Stimulated activated memory B cell treated with anti-CD40 and anti-IgM and Interleukin-4, amounts not matched to agents 10 μg/mL and 1 μg/mL and 100 μg/mL, for 72 hours (primary cell): Measurements from ENCODE around the gene ALDH1A3.

ENCODE experiments used
- ATAC-seq: fragments of 150-1000 bp; cut with Tn5 transposase; 2 replicates; pipeline ENCODE4 v1.10.0; 2021
- H3K27ac Mint-ChIP-seq: one replicate; pipeline ENCODE4 v1.8.0; 2022; ENCODE audit warnings: mild to moderate bottlenecking, mixed read lengths
- H3K27me3 Mint-ChIP-seq: one replicate; pipeline ENCODE4 v1.8.0; 2022; ENCODE audit warnings: mixed read lengths
- H3K36me3 Mint-ChIP-seq: one replicate; pipeline ENCODE4 v1.8.0; 2022; ENCODE audit warnings: mixed read lengths
- H3K4me1 Mint-ChIP-seq: one replicate; pipeline ENCODE4 v1.8.0; 2022; ENCODE audit warnings: mixed read lengths
- H3K4me3 Mint-ChIP-seq: one replicate; pipeline ENCODE4 v1.8.0; 2022; ENCODE audit warnings: mild to moderate bottlenecking, moderate library complexity, mixed read lengths
- H3K9me3 Mint-ChIP-seq: one replicate; pipeline ENCODE4 v1.8.0; 2022; ENCODE audit warnings: mixed read lengths

The ALDH1A3 gene

GRCh38 chr15:100919481-100920405 is 40.1 kb downstream of the ALDH1A3 start:
- H3K9me3 Mint-ChIP-seq, result no peaks in the 10 kb centered on the region
- peak overlapping the region; percentile 85 for H3K4me3 Mint-ChIP-seq
- peaks cover 9% of the 10 kb centered on the region for H3K36me3 Mint-ChIP-seq
- peak; percentile 32 for ATAC-seq
- peaks cover 44% of the 10 kb centered on the region for H3K4me1 Mint-ChIP-seq
- peak overlapping the region; percentile 73 for H3K27ac Mint-ChIP-seq
- H3K27me3 Mint-ChIP-seq, result no peaks in the 10 kb centered on the region

- Mint-ChIP-seq H3K4me1 (peaks cover 44% of the 10 kb centered on the region), H3K36me3 (peaks cover 13% of the 10 kb centered on the region), H3K9me3 (no peaks in the 10 kb centered on the region), H3K27ac (peak overlapping the region; percentile 76), H3K4me3 (peak overlapping the region; percentile 85), H3K27me3 (no peaks in the 10 kb centered on the region)
- peak; percentile 52 for ATAC-seq
Measured at GRCh38 chr15:100920516-100921135, 41.0 kb downstream of the ALDH1A3 start.

- Mint-ChIP-seq H3K27ac (peak overlapping the region; percentile 76), H3K36me3 (peaks cover 24% of the 10 kb centered on the region), H3K27me3 (no peaks in the 10 kb centered on the region), H3K4me1 (peaks cover 56% of the 10 kb centered on the region), H3K4me3 (peak overlapping the region; percentile 66), H3K9me3 (no peaks in the 10 kb centered on the region)
- no peak for ATAC-seq
Measured at GRCh38 chr15:100922192-100923040, 42.8 kb downstream of the ALDH1A3 start.

GRCh38 chr15:100923076-100923475 is 43.4 kb downstream of the ALDH1A3 start:
- H3K36me3 Mint-ChIP-seq, result peaks cover 27% of the 10 kb centered on the region
- no peaks in the 10 kb centered on the region for H3K9me3 Mint-ChIP-seq
- H3K27me3 Mint-ChIP-seq, result no peaks in the 10 kb centered on the region
- no peak for ATAC-seq
- H3K27ac Mint-ChIP-seq, result peak overlapping the region; percentile 76
- peaks cover 57% of the 10 kb centered on the region for H3K4me1 Mint-ChIP-seq
- H3K4me3 Mint-ChIP-seq, result peak overlapping the region; percentile 66

- H3K36me3 Mint-ChIP-seq, result peaks cover 35% of the 10 kb centered on the region
- H3K9me3 Mint-ChIP-seq, result no peaks in the 10 kb centered on the region
- no peaks in the 10 kb centered on the region for H3K27me3 Mint-ChIP-seq
- H3K27ac Mint-ChIP-seq, result peak overlapping the region; percentile 76
- H3K4me3 Mint-ChIP-seq, result no peak overlapping the region
- no peak for ATAC-seq
- H3K4me1 Mint-ChIP-seq, result peaks cover 65% of the 10 kb centered on the region
Measured at GRCh38 chr15:100923902-100924301, 44.3 kb downstream of the ALDH1A3 start.

- no peak for ATAC-seq
- H3K9me3 Mint-ChIP-seq, result no peaks in the 10 kb centered on the region
- no peaks in the 10 kb centered on the region for H3K27me3 Mint-ChIP-seq
- H3K4me3 Mint-ChIP-seq, result no peak overlapping the region
- H3K27ac Mint-ChIP-seq, result peak overlapping the region; percentile 76
- peaks cover 40% of the 10 kb centered on the region for H3K36me3 Mint-ChIP-seq
- peaks cover 71% of the 10 kb centered on the region for H3K4me1 Mint-ChIP-seq
Measured at GRCh38 chr15:100924436-100924835, 44.8 kb downstream of the ALDH1A3 start.

- H3K9me3 Mint-ChIP-seq, result no peaks in the 10 kb centered on the region
- H3K4me3 Mint-ChIP-seq, result no peak overlapping the region
- H3K4me1 Mint-ChIP-seq, result peaks cover 74% of the 10 kb centered on the region
- peaks cover 41% of the 10 kb centered on the region for H3K36me3 Mint-ChIP-seq
- no peak for ATAC-seq
- no peak overlapping the region for H3K27ac Mint-ChIP-seq
- no peaks in the 10 kb centered on the region for H3K27me3 Mint-ChIP-seq
Measured at GRCh38 chr15:100925480-100925879, 45.8 kb downstream of the ALDH1A3 start.

- Mint-ChIP-seq H3K27me3 (no peaks in the 10 kb centered on the region), H3K27ac (no peak overlapping the region), H3K36me3 (peaks cover 48% of the 10 kb centered on the region), H3K4me3 (no peak overlapping the region), H3K4me1 (peaks cover 74% of the 10 kb centered on the region), H3K9me3 (no peaks in the 10 kb centered on the region)
- no peak for ATAC-seq
Measured at GRCh38 chr15:100926258-100926657, 46.6 kb downstream of the ALDH1A3 start.

GRCh38 chr15:100926971-100927756 is 47.5 kb downstream of the ALDH1A3 start:
- ATAC-seq, result peak; percentile 84
- Mint-ChIP-seq H3K27me3 (no peaks in the 10 kb centered on the region), H3K4me3 (no peak overlapping the region), H3K9me3 (no peaks in the 10 kb centered on the region), H3K4me1 (peaks cover 74% of the 10 kb centered on the region), H3K27ac (peak overlapping the region; percentile 66), H3K36me3 (peaks cover 55% of the 10 kb centered on the region)

- Mint-ChIP-seq H3K36me3 (peaks cover 68% of the 10 kb centered on the region), H3K27ac (peak overlapping the region; percentile 22), H3K4me1 (peaks cover 74% of the 10 kb centered on the region), H3K27me3 (no peaks in the 10 kb centered on the region), H3K9me3 (no peaks in the 10 kb centered on the region), H3K4me3 (no peak overlapping the region)
- ATAC-seq, result no peak
Measured at GRCh38 chr15:100928632-100929280, 49.1 kb downstream of the ALDH1A3 start.

GRCh38 chr15:100929641-100930042 is 50.0 kb downstream of the ALDH1A3 start:
- Mint-ChIP-seq H3K27me3 (no peaks in the 10 kb centered on the region), H3K4me1 (peaks cover 80% of the 10 kb centered on the region), H3K27ac (peak overlapping the region; percentile 22), H3K4me3 (no peak overlapping the region), H3K36me3 (peaks cover 64% of the 10 kb centered on the region), H3K9me3 (no peaks in the 10 kb centered on the region)
- ATAC-seq, result no peak

- no peak overlapping the region for H3K4me3 Mint-ChIP-seq
- peaks cover 69% of the 10 kb centered on the region for H3K36me3 Mint-ChIP-seq
Measured at GRCh38 chr15:100930306-100930848, 50.7 kb downstream of the ALDH1A3 start.

GRCh38 chr15:100931143-100931890 is 51.7 kb downstream of the ALDH1A3 start:
- peaks cover 69% of the 10 kb centered on the region for H3K36me3 Mint-ChIP-seq
- H3K27me3 Mint-ChIP-seq, result no peaks in the 10 kb centered on the region
- H3K27ac Mint-ChIP-seq, result peak overlapping the region; percentile 74
- H3K4me3 Mint-ChIP-seq, result peak overlapping the region; percentile 18
- H3K9me3 Mint-ChIP-seq, result no peaks in the 10 kb centered on the region
- ATAC-seq, result no peak
- H3K4me1 Mint-ChIP-seq, result peaks cover 91% of the 10 kb centered on the region

More at GRCh38 chr15:100930306-100930848, 50.7 kb downstream of the ALDH1A3 start:
- Mint-ChIP-seq H3K27me3 (no peaks in the 10 kb centered on the region), H3K4me1 (peaks cover 88% of the 10 kb centered on the region), H3K9me3 (no peaks in the 10 kb centered on the region), H3K27ac (peak overlapping the region; percentile 22)
- no peak for ATAC-seq
